GM12891 (cell line): ENCODE results near the gene NDOR1. TPM values are rescaled to one million over a fixed set of nuclear protein-coding genes. Genes with fewer than 3 reads are reported as not detected.
A peak's percentile ranks its signal among the peaks of the same experiment; 100 is the strongest.

Source experiments
- DNase-seq: peaks from one replicate; pipeline ENCODE4 v3.0.0; 2011; ENCODE audit warnings: low spot score; ENCODE audit not compliant: insufficient read length
- FAIRE-seq: peaks from 2 replicates; lab custom pipeline; 2011; peaks lifted over from hg19 to GRCh38; lab: Jason Lieb, UNC
- PAX5 ChIP-seq: IDR thresholded peaks from 2 replicates; pipeline ENCODE4 v1.6.1; 2011; ENCODE audit warnings: low read length, moderate library complexity, mild to moderate bottlenecking; ENCODE audit not compliant: insufficient read depth, severe bottlenecking
- POLR2A ChIP-seq: IDR thresholded peaks from 2 replicates; pipeline ENCODE4 v1.6.1; 2011; ENCODE audit warnings: low read depth, low read length, control low read depth
- POLR2AphosphoS5 ChIP-seq: IDR thresholded peaks from 2 replicates; pipeline ENCODE4 v1.6.1; 2011; ENCODE audit warnings: low read depth, low read length, control low read depth
- POU2F2 ChIP-seq: IDR thresholded peaks from 2 replicates; pipeline ENCODE4 v1.6.1; 2011; ENCODE audit warnings: low read depth, mild to moderate bottlenecking, control low read depth, low read length, moderate library complexity
- SPI1 ChIP-seq: IDR thresholded peaks from 2 replicates; pipeline ENCODE4 v1.6.1; 2011; ENCODE audit warnings: low read depth, low read length, control low read depth
- TAF1 ChIP-seq: IDR thresholded peaks from 2 replicates; pipeline ENCODE4 v1.6.1; 2011; ENCODE audit warnings: low read depth, low read length, control low read depth
- polyA plus RNA-seq: library from polyadenylated mRNA; unstranded; fragments of >200 nt; gene quantifications from one replicate; pipeline ENCODE4 v1.2.1, GENCODE V29; 2012; ENCODE audit warnings: low read depth, missing spikeins, inconsistent platforms; ENCODE audit not compliant: missing spikeins

Gene NDOR1
- polyA plus RNA-seq: 10.7 TPM

DNA sequence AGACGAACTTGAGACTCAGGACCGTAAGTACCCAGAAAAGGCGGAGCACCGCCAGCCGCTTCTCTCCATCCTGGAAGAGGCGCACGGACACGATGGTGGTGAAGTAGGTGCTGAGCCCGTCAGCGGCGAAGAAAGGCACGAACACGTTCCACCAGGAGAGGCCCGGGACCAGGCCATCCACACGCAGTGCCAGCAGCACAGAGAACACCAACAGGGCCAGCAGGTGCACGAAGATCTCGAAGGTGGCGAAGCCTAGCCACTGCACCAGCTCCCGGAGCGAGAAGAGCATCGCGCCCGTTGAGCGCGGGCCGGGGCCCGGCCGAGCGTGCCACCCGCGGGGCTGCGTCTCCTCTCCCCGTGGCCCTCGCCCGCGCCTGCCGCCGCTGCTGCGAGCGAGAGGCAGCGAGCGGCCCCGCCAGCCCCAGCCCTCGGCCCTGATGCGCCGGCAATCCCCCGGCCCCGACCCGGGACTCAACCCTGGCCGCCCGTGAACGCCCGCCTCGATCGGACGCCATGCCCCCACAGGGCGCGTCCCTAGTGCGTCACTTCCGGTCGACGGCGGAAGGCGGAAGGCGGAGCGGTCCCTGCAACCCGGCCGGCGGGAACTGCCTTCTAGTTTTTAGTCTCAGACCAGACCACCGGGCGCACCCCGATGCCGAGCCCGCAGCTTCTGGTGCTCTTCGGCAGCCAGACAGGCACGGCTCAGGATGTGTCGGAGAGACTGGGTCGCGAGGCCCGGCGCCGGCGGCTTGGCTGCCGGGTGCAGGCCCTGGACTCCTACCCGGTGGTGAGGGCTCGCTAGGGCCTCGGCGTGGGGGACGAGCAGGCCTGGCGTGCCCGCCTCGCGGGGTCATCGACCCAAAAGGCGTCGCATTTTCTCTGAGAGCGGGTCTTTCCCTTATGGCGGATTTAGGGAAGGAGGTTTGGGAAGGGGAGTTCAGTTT, at the start of gene NDOR1, which contains the start of gene TMEM203:
TSS of gene NDOR1 (plus strand) at position 575 of the 944 bp plus-strand sequence. CDS start at position 653, 78 bp downstream.
TSS of gene TMEM203 (minus strand) at position 523 of the 944 bp plus-strand sequence. CDS start at position 289, 234 bp downstream.
- TF ChIP-seq TAF1: peak; percentile 64
- TF ChIP-seq SPI1: no peak
- peak; percentile 84 for TF ChIP-seq POLR2A
- TF ChIP-seq POU2F2: peak; percentile 74; the same call in 1 of the 2 replicates
- peak; percentile 7 for TF ChIP-seq PAX5
- peak; percentile 49; the same call in 1 of the 2 replicates for TF ChIP-seq POLR2AphosphoS5
- DNase-seq (peak; percentile 100), FAIRE-seq (peak; percentile 95)

DNA sequence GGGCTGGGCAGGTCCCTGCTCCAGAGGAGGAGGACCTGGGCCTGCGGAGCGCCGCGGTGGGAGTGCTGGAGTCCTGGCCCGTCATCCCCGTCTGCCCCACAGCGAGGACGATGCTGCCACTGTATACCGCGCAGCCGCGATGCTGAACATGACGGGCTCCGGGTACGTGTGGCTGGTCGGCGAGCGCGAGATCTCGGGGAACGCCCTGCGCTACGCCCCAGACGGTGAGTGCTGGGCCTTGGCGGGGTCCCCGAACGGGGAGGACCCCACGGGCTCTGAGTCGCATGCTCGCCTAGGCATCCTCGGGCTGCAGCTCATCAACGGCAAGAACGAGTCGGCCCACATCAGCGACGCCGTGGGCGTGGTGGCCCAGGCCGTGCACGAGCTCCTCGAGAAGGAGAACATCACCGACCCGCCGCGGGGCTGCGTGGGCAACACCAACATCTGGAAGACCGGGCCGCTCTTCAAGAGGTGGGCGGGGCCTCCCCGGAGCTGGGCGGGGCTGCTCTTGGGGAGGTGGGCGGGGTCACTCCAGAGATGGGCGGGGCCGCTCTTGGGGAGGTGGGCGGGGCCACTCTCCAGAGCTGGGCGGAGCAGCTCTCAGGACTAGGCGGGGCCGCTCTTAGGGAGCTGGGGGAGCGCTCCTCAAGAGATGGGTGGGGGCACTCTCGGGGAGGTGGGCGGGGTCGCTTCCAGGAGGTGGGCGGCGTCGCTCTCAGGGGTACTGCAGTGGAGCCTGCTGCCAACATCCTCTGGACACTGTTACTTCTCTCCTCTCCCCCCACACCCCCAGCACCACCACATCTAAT, 48.7 kb upstream of the NDOR1 start:
- DNase-seq (peak; percentile 73), FAIRE-seq (peak; percentile 84)
- TF ChIP-seq PAX5: no peak
- TF ChIP-seq POLR2A: no peak
- no peak for TF ChIP-seq TAF1
- TF ChIP-seq SPI1: no peak
- TF ChIP-seq POU2F2: no peak
- TF ChIP-seq POLR2AphosphoS5: no peak

DNA sequence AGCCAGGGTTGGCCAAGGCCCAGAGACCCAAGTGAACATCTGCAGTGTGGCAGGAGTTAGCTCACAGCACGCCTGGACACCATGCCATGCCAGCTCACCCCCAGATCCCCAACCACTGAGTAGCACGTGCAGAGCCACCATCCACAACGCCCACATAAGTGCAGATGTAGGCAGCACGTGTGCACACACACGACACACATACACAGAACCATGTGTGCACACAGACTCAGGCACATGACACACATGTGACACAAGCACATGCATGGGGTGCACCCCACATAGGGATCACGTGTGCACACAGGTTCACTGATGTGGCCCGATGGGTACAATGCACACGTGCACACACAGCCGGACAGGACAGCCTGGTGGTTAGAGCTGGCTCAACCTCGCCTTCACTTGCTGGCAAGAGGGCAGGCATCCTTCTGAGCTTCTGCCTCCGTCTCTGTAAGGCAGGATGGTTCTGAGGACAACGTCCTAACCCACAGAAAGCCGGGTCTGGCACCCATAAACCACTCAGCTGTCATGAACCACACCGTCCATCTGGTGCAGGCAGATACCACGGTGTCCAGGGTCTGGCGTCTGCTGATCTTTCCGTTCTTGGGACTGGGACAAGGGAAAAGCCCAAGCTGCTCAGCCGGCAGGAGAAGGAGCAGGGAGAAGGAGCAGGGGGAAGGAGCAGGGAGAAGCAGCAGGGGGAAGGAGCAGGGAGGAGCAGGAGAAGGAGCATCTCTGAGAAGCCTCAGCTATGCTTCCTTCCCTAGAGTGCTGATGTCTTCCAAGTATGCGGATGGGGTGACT, 47.7 kb upstream of the NDOR1 start:
- TF ChIP-seq PAX5 (no peak), POLR2AphosphoS5 (no peak), POU2F2 (no peak)
- FAIRE-seq (peak; percentile 68), DNase-seq (no peak)

- TF ChIP-seq POU2F2: no peak
- DNase-seq: no peak
- FAIRE-seq: no peak
These were observed 46.9 kb upstream of the NDOR1 start for GRCh38 chr9:137158625-137159024.

- TF ChIP-seq PAX5 (no peak), POLR2AphosphoS5 (no peak), TAF1 (no peak), SPI1 (no peak)
- no peak for DNase-seq
- peak; percentile 5 for FAIRE-seq
These were observed 46.1 kb upstream of the NDOR1 start for GRCh38 chr9:137159105-137160053.

DNA sequence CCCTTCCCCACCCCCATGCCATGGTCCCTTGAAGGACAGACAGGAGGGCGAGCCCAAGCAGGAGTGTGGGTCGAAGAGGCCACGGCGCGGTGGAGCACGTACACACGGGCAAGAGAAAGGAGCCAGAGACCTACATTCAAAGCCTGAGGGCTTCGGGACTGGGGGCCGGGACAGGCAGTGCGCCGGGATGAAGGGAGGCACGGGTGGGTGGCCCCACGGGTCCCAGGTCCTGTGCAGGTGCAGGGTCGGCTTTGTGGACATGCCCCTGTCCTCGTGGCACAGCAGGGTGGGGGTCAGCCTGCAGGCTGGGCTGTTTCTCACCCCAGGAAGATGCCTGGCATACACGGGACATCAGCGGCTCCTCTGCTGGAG, 45.5 kb upstream of the NDOR1 start:
- FAIRE-seq (no peak), DNase-seq (no peak)
- TF ChIP-seq SPI1: no peak
- TF ChIP-seq TAF1: no peak
- TF ChIP-seq POU2F2: no peak
- no peak for TF ChIP-seq PAX5
- no peak for TF ChIP-seq POLR2AphosphoS5
- TF ChIP-seq POLR2A: no peak

DNA sequence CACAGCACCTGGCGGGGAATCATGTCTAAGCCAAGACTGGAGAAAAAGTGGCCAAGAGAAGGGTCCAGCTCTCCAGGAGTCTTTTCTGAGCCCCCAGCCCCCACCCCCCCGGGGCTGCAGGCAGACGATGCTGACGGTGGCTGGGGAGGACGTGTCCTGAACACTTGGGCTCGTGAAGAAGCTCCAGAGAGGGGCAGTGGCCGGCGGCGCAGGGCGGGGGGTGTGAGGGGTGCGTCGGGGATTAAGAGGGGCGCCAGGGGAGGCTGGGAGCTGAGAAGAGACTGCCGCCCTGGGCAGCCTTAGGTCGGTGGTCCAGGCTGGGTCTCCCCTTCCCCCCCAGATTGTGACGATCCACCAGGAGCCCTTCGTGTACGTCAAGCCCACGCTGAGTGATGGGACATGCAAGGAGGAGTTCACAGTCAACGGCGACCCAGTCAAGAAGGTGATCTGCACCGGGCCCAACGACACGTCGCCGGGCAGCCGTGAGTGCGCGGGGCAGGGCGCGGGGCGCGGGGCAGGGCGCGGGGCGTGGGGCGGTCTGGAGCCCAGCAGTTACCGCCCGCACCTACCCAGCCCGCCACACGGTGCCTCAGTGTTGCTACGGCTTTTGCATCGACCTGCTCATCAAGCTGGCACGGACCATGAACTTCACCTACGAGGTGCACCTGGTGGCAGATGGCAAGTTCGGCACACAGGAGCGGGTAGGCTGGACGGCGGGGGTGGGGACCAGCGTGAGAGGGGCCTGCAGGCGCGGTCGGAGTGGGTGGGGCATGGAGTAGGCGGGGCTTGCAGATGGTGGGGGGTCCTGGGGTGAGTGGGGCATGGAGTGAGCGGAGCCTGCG, 44.6 kb upstream of the NDOR1 start:
- TF ChIP-seq SPI1 (no peak), TAF1 (no peak), POU2F2 (no peak), POLR2A (no peak), PAX5 (no peak), POLR2AphosphoS5 (no peak)
- DNase-seq: no peak
- FAIRE-seq: no peak
